Measurements from ENCODE around the gene AQP7.
"Not testable (repeated sequence)": the region's sequence is repeated elsewhere in the genome, so short reads cannot be mapped to it uniquely, and the experiment has no call there.

The AQP7 gene

DNA sequence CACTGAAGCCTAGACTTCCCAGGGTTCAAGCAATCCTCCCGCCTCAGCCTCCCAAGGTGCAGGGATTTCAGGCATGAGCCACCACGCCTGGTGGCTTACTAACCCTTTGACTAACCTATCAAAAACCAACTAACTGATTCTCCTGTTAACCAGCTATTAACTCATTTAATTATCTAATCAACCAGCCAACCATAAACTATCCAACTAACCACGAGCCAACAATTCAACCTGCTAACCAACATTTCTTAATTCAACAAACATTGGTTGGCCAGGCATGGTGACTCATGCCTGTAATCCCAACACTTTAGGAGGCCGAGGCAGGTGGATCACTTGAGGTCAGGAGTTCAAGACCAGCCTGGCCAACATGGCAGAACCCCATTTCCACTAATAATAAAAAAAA lies 3.3 kb downstream of the AQP7 start:
- not testable (repeated sequence) for DNase-seq

DNA sequence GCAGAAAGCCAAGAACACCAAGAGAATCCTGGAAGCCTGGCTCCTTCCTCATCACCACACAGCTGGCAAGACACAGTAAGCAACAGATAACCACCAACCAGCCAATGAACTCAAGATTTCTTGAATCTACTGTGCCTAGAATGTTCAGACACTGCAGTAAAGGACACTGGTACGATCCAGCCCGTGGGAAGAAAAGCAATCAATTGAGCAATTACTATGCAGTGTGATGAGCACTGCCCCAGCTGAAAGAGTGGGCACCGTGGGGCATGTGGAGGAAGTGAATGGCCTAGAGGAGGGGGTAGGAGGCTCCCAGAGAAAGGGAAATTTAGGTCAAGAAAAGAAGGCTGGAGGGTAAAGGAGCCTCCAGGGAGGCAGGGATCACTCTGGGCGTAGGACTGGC lies 4.6 kb downstream of the AQP7 start:
- not testable (repeated sequence) for DNase-seq

DNA sequence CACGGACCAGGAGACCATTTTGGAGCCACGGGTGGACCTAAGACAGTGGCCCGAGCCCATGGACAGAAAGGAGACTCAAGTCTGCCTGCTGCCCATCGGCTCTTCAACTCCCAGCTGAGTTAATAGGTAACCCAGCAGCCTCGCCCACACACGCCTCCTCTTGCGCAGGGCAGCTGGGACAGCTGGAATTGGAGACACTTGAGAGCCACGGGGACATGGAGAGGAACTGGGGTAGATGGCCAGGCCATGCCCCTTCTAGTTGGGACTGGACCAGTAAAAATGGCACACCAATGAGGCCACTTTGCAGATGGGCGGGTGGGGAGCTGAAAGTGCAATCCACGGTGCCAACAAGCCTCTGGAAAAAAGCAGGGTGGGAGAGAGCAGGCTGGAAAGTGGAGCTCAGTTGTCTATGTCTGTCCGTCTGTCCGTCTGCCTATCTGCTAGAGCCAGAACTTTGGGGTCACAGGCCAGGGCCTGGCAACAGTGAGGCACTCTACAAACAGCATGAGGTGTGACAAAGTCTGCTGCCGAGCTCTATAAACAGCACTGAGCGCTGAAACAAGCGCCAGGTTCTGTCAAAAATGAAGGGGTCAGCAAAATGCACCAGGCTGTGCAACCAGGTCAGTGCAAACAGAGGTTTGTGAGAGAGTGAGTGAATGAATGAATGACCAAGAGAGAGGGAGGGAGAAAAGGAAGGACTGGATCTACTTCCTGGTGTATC lies 7.0 kb downstream of the AQP7 start:
- not testable (repeated sequence) for DNase-seq

DNA sequence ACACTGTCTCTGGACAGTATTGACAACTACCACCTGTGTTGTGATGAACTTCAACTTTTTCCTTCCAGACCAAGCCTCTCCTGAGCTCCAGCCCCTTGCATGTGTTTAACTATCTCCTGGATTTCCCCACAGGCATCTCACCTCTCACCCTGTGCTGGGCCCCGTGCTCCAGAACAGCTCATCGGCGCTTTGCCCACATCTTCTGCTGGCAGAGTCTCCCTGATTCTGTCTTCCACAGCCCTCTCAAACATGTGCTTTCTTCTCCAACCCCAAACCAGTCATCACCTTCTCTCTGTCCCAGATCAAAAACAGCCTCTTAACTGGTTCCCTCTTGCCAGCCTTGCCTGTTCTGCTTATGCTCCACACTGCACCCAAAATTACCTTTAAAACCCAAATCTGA lies 8.4 kb downstream of the AQP7 start:
- not testable (repeated sequence) for DNase-seq

DNA sequence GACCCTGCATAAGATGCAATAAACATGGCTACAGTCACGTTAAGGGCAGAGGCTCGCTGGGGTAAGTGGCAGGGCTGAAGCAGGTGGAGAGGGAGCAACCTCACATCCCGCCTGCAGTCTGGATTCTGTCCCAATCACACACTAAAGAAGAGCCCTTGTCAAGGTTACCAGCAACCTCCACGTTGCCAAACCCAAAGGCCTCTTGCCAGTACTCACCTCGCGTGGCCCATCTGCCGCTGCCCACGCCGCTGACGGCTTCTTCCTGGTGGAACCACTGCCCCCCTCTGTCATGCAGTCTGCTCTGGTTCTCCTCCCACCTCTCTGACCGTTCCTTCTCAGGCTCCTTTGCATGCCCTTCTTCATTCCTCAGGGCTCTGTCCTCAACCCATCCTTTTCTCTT lies 8.8 kb downstream of the AQP7 start:
- DNase-seq = no peak

DNA sequence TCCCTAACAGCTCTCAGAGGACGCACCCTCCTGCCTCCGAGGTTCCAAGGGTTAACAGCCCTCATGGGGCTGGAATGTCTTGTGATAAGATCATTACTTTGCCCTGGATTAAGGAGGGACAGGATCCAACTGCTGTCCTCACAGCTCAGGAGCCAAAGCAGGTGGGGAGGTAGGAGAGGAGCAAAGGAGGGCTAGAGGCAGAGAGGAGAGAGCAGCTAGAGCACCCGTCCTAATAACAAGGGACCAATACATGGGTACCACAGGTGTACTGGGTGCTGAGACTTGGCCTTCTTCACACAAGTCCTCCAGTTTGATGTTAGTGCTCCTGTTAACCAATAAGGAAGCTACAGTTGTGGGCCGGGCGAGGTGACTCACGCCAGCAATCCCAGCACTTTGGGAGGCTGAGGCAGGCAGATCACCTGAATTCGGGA lies 9.8 kb downstream of the AQP7 start:
- not testable (repeated sequence) for DNase-seq

DNA sequence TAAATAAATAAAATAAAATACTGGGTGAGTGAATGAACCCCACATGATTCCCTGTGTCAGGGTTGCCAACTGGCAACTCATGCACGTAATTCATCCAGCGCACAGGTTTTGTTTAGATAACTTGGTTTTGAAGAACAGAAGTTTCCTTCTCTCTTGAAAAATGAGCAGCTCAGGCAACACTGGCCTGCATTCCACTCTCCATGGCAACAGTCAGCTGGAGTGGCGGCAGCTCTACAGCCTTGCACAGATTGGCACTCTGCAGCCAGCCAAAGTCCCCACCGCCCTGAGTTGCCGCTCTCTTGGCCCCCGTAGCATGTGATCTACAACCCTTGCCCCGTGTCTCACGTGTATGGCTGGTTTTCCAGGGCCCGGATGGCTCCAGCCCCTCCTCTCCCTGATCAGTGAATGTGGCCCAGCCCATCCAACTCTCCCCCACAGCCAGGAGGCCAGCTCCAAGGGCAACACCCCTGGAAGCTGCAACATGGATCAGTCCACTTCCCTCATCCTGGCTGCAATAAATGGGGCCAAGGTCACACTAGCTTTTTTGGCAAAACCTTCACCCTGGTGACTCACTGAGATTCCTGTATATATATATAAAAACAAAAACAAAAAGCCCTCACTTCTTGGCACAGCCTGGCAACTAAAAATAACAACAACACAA lies 11.1 kb downstream of the AQP7 start:
- DNase-seq = peak in 49 of 58 donors; percentile 7 to 83 (median 50)

DNA sequence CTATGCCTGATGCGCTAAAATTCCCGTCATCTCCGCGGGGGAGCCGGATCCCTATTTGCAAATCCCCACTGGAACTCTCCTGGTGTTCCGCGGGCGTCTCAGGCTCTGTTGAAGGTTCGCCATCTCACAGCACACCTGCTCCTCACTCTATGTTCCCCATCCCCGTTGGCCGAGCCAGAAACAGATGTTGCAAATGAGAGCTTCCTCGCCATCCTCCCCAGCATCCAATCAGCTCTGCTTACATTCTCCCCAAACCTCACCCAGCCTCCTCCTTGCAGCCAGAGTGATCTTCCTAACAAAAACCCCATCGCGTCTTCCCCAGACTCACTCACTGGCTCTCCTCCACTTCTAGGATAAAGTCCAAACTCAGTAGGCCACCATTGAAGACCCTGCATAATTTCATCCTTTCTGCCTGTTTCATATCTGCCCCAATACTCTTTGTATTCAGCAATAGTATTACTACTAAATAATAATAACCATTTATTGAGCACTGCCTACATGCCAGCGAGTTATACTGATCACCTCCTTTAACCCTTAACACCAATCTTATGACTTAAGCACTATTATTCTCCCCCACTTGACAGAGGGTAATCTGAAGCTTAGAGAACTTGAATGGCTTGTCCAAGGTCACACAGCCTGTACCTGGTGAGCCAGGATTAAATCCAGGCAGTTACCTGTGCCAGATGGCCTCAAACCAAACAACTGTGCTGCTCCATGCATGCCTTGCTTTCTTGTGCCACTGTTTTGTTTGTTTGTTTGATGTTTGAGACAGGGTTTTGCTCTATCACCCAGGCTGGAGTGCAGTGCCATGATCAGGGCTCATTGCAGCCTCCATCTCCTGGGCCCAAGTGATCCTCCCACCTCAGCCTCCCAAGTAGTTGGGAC lies 14.0 kb downstream of the AQP7 start:
- DNase-seq = peak in 8 of 58 donors; percentile 4 to 45 (median 26)

DNA sequence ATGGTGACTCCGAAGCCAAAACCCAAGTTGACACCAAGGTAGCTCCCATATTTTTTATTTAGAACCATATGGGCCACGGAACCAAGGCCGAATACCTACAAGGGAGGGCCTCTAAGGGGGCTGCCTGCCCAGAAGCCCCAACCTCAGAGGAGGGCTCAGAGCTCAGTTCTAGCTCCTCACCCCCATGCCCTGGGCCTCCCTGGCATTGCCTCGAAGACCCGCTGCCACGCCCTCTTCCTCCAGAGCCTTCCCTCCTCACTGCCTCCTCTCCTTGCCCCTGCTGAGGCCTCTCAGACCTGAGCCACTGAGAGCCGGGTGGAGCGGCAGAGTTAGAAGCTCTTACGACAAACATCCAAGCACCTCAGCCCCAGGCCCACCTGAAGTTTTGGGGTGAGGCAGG lies 15.4 kb downstream of the AQP7 start:
- not testable (repeated sequence) for DNase-seq

DNA sequence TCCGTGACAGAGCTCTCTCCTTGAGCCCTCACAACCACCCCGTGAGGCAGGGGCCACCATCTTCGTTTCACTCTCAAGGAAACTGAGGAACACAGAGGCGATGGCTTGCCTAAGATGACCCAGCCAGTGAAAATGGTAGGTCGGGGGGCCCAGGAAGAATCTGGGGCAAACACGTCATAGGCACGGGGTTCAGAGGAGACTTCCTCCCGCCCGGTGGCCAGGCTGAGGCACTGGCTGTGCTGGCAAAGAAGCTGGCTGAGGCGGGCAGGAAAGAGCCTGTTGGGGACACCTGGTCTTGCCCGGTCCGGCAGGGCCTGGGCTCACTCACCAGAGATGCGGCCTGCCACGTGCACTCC lies 15.7 kb downstream of the AQP7 start:
- not testable (repeated sequence) for DNase-seq

DNA sequence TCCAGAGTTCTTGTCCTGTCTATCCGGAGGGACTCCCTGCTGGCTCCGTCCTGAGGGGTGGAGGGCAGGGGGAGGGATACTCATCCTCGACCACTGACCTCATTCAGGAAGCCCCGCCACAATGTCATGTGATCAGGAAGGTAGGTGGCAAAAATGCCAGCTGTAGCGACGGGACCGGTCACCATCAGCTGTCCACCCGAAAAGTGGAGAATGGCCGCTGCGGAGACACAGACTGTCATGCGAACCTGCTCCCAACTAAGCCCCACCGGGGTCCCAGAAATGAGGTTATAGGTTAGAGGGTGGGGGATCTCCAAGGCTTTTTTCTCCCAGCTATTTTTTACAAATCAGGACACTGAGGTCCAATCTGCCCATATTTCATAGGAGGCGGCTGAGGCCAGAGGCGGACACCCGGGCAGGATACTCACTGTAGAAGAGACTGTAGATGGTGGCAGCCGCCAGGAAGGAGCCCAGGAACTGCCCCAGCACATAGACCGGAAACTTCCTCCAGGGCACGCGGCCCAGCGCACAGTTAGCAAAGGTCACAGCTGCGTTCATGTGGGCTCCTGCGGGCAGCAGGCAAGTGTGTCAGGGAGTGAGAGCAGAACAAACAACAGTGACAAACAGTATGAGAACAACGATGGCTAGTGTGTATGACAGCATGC lies 16.3 kb downstream of the AQP7 start:
- not testable (repeated sequence) for DNase-seq

DNA sequence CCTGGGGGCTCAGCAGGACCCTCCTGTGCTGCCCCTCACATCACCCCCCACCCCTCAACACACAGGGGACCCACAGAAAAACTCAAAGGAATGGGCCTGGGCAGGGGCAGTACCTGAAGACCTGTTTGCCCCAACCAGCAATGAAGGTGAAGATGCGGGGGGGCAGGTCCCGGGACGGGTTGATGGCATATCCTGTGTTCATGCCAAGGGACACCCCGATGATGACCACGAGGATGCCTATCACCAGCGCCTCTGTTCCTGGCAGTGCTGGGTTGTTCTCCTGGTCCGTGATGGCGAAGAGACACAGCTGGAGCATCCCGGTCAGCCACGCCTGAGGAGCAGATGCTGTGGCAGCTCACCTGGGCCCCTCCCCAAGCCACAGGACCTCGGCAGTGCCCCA lies 16.8 kb downstream of the AQP7 start:
- DNase-seq = not testable (repeated sequence)

DNA sequence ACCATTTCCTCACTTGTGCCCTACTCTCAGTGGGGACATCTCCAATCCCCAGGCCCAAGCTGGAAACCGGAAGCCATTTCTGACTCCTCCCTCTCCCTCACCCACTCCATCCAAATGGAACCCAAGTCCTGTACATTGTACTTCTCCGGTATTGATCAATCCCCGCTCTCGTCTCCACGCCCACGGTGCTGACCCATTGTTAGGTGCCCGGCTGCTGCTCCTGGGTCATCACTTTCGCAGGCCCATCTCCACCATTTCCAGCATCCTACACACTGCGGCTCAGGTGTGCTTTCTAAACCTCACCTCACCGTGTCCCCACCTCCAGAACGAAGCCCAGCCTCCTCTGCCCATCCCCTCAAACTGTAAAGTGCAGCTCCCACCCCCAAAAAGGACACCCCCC lies 19.0 kb downstream of the AQP7 start:
- not testable (repeated sequence) for DNase-seq

DNA sequence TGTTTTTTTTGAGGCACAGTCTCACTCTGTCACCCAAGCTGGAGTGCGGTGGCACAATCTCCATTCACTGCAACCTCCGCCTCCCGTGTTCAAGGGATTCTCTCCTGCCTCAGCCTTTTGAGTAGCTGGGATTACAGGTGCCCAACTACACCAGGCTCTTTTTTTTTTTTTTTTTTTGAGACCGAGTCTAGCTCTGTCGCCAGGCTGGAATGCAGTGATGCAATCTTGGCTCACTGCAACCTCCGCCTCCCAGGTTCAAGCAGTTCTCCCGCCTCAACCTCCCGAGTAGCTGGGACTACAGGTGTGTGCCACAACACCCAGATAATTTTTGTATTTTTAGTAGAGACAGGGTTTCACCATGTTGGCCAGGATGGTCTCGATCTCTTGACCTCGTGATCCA lies 20.0 kb downstream of the AQP7 start:
- DNase-seq = not testable (repeated sequence)

DNA sequence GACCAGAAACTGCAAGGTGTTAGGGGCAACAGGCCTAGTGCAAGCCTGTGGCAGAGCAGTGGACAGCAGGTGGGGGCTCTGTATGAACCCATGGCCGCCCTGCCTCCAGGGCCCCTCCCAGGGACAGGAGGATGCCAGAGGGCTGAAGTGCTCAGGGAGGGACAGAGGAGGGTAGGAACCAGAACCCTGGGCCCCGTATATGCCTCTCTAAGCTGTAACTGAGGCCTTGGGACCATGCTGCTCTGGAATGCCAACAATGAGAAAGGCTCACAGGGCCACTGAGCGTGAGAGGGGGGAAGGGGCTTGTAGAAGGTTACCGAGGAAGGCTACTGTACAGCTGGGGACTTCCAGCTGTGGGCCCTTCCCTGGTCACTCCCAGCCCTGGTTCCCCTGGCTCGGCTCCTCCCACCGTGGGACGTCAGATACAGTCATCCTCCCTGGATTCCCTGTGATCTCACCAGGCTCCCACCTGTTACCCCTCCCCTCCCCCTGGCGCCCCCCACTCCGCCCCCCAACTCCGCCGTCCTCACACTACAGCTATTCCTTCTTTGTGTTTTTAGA lies 21.1 kb downstream of the AQP7 start:
- no peak for DNase-seq

DNA sequence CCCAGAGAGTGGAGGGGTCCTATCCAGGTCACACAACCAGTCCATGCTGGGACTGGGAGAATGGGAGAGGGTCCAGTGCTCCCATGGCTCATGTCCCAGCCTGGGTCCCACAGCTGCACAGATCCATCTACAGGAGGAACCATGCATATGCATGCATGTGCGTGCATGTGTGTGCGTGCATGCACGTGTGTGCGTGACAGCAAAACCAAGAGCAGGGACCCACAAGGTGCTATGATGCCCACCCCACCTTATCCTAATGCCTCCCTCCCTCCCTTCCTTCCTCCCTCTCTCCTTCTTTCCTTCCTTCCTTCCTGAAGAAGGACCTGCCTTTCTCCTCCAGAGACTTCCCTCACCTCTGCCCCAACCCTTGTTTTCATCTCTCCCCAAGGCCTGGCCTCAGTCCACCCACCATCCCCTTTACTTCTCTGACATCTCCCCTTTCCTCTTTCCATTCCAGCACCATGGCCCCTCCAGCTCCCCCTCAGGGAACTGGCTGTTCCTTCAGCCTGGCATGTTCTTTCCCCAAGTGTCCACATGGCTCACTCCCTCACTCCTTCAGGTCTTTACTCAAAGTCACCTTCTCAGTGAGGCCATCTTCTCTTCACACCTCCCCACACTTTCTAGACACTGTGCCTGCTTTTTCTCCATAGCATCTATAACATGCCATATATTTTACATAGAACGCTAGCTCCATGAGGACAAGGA lies 21.8 kb downstream of the AQP7 start:
- no peak for DNase-seq

DNA sequence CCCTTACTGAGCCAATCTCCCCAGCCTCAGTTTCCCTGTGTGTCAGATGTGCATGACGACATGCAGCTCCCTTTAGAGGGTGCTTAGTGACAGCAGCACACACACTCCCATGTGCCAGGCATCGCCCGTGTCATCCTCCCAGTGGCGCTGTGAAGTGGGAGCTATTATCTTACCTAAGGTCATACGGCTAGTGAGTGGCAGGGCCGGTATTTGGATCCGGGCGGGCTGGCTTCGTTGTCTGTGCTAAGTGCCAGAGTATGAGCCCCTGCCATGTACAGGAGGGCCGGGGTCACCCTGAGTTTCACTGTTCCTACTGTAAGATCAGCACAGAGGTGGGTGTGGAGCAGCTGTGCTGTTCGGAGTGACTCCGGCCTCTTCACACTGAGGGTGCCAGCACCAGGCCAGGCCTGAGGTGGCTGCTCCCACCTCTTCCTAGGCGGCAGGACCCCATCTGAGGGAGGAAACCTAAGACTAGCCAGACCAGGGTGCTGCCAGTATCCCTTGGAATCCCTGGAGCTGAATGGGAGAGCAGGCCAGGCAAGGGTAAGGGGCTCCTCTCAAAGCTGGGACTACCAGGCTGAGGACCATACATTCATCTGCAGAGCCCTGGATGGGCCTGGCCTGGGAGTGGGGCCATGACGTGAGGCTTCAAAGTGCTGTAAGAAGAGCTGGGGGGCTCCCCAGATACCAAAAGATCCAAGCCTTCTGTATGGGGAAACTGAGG lies 22.5 kb downstream of the AQP7 start:
- DNase-seq = no peak

DNA sequence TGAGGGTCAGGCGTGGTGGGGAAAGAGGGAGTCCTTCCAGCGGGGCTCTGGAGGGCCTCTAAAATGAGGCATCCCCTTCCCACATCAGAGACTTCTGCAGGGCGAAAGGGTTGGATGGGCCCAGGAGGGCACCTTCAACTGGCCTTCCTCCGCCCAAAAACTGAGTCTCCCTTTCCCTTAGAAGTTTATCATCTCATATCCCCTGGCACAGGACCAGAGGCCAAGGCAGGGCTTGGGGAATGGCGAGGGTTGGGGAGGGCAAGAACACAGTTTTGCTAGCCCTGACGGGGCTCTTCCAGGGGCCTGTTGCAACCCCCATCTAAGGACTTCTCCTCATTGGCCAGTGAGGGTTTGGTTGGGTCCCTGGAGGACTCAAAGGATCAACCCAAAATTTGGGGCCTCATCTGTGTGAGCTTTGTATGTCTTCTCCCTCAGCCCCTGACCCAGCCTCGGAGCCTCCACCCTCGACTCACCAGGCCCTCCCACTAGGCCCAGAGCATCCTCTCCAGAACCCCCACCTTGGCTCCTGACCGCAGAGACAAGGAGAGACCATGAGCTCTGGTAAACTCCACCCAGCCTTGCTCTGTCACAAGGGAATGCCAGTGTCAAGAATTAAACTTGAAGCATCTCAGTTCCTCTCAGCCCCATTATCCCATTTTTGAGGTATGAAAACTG lies 24.1 kb downstream of the AQP7 start:
- DNase-seq = no peak

DNA sequence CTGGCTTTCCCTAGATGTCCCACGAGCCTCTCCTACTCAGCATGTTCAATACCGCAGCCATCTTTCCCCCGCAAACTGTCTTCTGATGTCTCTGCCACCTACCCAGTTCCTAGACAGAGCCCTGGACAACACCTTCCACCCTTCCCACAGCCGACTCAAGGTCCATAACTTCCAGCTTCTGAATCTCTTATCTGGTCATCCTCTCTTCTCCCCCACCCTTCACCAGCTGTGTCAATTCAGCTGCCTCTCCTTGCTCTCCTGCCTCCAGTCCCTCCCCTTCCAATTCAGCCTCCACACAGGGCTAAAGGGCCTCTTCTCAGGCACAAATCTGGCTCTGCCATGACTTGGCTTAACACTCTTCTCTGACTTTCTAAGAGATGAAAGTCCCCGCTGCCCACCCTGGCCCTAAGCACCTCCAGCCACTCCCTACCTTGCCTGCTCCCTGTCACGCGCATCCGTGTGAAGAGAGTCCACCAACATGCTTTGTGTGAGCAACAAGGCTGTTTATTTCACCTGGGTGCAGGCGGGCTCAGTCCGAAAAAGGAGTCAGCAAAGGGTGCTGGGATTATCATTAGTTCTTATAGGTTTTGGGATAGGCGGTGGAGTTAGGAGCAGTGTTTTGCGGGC lies 25.2 kb downstream of the AQP7 start:
- no peak for DNase-seq
